Thyroid gland (tissue), 4 donors: ENCODE measurements around the gene NXPH4. TPM values are rescaled to one million over a fixed set of nuclear protein-coding genes. Genes with fewer than 3 reads are reported as not detected.

ENCODE experiments used
- DNase-seq, 2 donors: peaks; one replicate each; pipeline ENCODE4 v3.0.0-alpha.2; 2019
- H3K27ac ChIP-seq, 3 donors: fragments of 200-600 bp; sonication (generic); 1 replicate in 2 of 3; 2 replicates in 1 of 3; pipeline ENCODE4 v1.5.1; 2016 to 2019; ENCODE audit warnings: mild to moderate bottlenecking in 1 of 3, moderate library complexity in 1 of 3
- H3K27me3 ChIP-seq: fragments of 200-600 bp; sonication (generic); one replicate; pipeline ENCODE4 v1.5.1; 2019
- H3K36me3 ChIP-seq, 2 donors: fragments of 200-600 bp; sonication (generic); one replicate each; pipeline ENCODE4 v1.5.1; 2016 to 2019
- H3K4me1 ChIP-seq, 2 donors: fragments of 200-600 bp; sonication (generic); one replicate each; pipeline ENCODE4 v1.5.1; 2017 to 2019
- H3K4me3 ChIP-seq, 3 donors: fragments of 200-600 bp; sonication (generic); replicated peaks in 1 of 3; 1 replicate in 2 of 3; 2 replicates in 1 of 3; pipeline ENCODE4 v1.5.1; 2016; ENCODE audit warnings: mild to moderate bottlenecking in 1 of 3
- H3K9me3 ChIP-seq: fragments of 200-600 bp; sonication (generic); one replicate; pipeline ENCODE4 v1.5.1; 2017
- POLR2A ChIP-seq, 2 donors: fragments of 450-650 bp; IDR thresholded peaks; one replicate each; pipeline ENCODE4 v1.6.1; 2017; ENCODE audit warnings: antibody characterized with exemption in 2 of 2, mild to moderate bottlenecking in 2 of 2, moderate library complexity in 1 of 2
- WGBS, 2 donors: methylation state at CpG; one replicate each; pipeline ENCODE4 v1.1.5; 2017; 5-methylcytosine and 5-hydroxymethylcytosine counted together
- intact Hi-C: fragments of 100-400 bp; cut with DNase I; formaldehyde crosslinking; loops from one replicate; pipeline ENCODE4 v1.15.1; 2023
- total RNA-seq, 4 donors: library from RNA; depleted of rRNA; stranded (reverse); fragments of >200 nt; gene quantifications; one replicate each; pipeline ENCODE4 v1.2.3, GENCODE V29; 2016
- TF ChIP-seq, protein P1 (sequence below), 6 experiments: fragments of 200-600 bp in 3 of 6; fragments of 450-650 bp in 3 of 6; sonication (generic) in 3 of 6; IDR thresholded peaks; one replicate each; pipeline ENCODE4 v1.5.1; 2016 to 2019; ENCODE audit warnings: antibody characterized with exemption in 6 of 6, mild to moderate bottlenecking in 2 of 6, inconsistent platforms in 1 of 6, moderate library complexity in 1 of 6

NXPH4 gene
- total RNA-seq, 4 donors from 2014 or later: 0.27 TPM; not detected in 3

DNA sequence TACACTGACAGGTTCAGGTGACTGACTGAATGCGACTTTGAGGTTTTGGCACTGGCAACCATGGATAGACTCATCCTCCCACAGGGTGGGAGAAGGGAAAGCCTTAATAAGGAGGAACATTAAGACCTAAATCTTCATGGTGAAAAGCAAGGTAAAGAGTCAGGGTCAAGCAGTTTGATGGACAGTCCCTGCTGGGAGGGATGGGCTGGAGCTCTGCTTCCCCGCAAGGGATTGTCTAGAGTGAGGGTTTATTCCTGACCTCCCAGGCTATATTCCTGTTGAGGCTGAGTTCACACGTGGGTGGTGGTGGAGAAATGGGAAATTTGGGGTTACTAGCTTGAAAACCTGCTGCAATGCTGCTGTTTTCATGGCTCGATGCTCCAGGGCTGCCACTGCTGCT is 43.8 kb downstream of the NXPH4 start:
- TF ChIP-seq, protein P1, sequence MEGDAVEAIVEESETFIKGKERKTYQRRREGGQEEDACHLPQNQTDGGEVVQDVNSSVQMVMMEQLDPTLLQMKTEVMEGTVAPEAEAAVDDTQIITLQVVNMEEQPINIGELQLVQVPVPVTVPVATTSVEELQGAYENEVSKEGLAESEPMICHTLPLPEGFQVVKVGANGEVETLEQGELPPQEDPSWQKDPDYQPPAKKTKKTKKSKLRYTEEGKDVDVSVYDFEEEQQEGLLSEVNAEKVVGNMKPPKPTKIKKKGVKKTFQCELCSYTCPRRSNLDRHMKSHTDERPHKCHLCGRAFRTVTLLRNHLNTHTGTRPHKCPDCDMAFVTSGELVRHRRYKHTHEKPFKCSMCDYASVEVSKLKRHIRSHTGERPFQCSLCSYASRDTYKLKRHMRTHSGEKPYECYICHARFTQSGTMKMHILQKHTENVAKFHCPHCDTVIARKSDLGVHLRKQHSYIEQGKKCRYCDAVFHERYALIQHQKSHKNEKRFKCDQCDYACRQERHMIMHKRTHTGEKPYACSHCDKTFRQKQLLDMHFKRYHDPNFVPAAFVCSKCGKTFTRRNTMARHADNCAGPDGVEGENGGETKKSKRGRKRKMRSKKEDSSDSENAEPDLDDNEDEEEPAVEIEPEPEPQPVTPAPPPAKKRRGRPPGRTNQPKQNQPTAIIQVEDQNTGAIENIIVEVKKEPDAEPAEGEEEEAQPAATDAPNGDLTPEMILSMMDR (IDR thresholded peaks at IDR 0.05): no peak
- no peak for TF ChIP-seq POLR2A (IDR thresholded peaks at IDR 0.05)
- 82 to 87% methylated on average over 4 of the region's 4 CpGs for WGBS, 2 donors
- peaks cover 36 to 48% of the 10 kb centered on the region in 2 donors for H3K36me3 ChIP-seq

DNA sequence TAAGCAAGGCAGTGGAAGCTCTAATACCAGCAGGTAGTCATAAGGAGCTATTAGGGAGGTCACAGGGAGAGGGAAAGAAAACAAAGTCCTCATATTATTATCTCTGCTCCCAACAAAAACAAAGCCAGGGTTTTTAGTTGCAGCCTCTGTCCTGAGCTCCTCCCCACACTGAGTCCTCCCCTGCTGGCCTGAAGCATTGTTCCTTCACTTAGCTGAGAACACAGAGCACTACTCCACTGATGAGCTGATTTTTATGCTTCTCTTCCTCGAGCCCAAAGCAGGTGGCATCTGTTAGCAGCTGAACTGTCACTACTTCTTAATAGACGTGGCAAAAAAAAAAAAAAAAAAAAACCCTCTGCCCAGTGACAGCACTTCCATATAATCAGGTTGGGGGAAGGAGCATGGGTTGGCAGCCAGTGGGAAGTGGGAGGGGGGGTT is 44.9 kb downstream of the NXPH4 start:
- peaks cover 40 to 44% of the 10 kb centered on the region in 2 donors for H3K36me3 ChIP-seq
- WGBS, 2 donors: 53 to 66% methylated on average over 2 of the region's 2 CpGs
- no peak overlapping the region for H3K4me3 ChIP-seq
- no peak overlapping the region for H3K27ac ChIP-seq
- no peaks in the 10 kb centered on the region for H3K27me3 ChIP-seq
- H3K9me3 ChIP-seq: no peaks in the 10 kb centered on the region
- intact Hi-C loops: no loop called here
- no peak for DNase-seq
- no peaks in the 10 kb centered on the region for H3K4me1 ChIP-seq
- TF ChIP-seq, protein P1 (IDR thresholded peaks at IDR 0.05): no peak
- no peak for TF ChIP-seq POLR2A (IDR thresholded peaks at IDR 0.05)

More for the DNA sequence above, 43.8 kb downstream of the NXPH4 start:
- Histone ChIP-seq H3K4me3 (no peak overlapping the region), H3K9me3 (no peaks in the 10 kb centered on the region), H3K27ac (no peak overlapping the region), H3K27me3 (no peaks in the 10 kb centered on the region), H3K4me1 (no peaks in the 10 kb centered on the region)
- intact Hi-C loops: no loop called here
- DNase-seq: no peak

DNA sequence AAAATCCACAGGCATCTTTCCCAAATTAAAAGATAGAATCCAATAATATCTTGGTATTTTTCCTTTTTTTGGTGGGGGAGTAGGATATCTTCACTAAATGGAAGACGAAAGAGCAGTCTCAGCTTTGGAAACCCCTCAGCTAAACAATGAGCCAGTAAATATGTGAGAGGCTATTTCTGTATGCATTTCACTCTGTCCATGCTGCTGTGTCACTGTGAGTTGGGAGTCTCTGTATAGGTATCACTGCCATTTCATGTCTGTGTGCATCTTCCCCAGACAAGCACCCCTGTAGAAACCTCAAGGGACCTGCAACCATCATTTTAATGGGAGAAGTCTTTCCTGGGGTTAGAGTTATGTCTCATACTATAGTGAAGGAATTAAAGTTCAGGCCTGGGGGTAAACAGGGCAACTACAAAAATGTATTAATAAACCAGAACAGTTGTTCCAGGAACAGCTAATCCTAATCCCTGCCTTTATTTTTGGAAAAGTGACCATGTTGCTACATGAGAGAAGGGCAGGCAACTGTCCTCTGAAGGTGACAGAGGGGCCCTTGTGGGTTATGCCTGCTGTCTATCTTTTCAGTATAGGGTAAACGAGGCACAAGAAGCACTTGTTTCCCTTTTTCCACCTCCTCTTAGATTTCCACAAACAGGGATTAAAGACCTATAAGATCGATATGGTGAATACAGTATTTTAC is 45.7 kb downstream of the NXPH4 start:
- peaks cover 38 to 48% of the 10 kb centered on the region in 2 donors for H3K36me3 ChIP-seq
- intact Hi-C loops: no loop called here

DNA sequence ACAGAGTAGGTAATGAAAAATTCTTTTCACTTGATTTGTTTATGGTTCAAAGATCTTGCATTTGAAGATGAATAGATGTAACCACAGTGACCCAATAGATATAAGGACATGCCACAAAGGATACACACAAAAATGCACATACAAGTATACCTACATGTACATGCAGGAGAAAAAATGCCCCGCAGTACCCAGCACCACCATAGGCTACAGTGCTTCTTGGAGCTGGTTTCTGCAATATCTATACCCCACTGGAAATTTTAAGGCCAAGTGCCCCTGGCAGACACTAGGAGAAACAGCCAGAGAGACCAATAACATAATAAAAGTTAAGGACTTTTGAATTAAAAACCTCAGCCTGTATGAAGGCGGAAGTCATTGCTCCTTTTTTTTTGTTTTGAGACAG is 46.5 kb downstream of the NXPH4 start:
- 94 to 95% methylated on average over 2 of the region's 2 CpGs for WGBS, 2 donors
- Histone ChIP-seq H3K4me1 (no peaks in the 10 kb centered on the region), H3K27me3 (no peaks in the 10 kb centered on the region), H3K4me3 (no peak overlapping the region), H3K36me3 (peaks cover 38 to 45% of the 10 kb centered on the region in 2 donors), H3K9me3 (no peaks in the 10 kb centered on the region), H3K27ac (no peak overlapping the region)
- TF ChIP-seq, protein P1 (IDR thresholded peaks at IDR 0.05): no peak
- TF ChIP-seq POLR2A (IDR thresholded peaks at IDR 0.05): no peak
- intact Hi-C loops: no loop called here
- DNase-seq: no peak

More for the DNA sequence above, 45.7 kb downstream of the NXPH4 start:
- 89 to 92% methylated on average over 3 of the region's 3 CpGs for whole genome bisulfite sequencing, 2 donors
- Histone ChIP-seq H3K27me3 (no peaks in the 10 kb centered on the region), H3K27ac (no peak overlapping the region), H3K4me1 (no peaks in the 10 kb centered on the region), H3K4me3 (no peak overlapping the region), H3K9me3 (no peaks in the 10 kb centered on the region)
- no peak for TF ChIP-seq POLR2A (IDR thresholded peaks at IDR 0.05)
- TF ChIP-seq, protein P1 (IDR thresholded peaks at IDR 0.05): no peak
- DNase-seq: no peak

DNA sequence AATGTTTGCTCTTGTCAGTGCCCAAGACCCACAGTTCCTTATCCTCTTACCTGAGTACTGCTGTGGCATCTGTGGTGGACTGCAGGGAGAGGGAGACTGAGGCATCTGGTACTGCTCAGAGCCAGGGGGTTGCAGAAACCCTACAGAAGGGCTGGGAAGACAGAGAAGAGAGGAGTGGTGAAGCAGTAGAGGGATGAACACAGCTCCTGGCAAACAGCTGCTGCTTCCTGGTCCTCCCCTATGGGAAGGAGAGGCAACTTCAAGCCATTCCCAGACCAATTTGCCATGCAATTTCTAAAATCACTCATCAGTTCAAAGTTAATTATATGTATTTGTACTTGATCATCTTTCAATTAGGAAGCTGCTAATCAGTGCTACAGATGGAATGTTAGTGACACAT is 50.1 kb downstream of the NXPH4 start:
- intact Hi-C loops: loop anchor here (5.0 kb wide), 1 partner anchor 186 kb away; no protein-coding TSS in a partner anchor
- Histone ChIP-seq H3K9me3 (no peaks in the 10 kb centered on the region), H3K4me1 (no peaks in the 10 kb centered on the region), H3K36me3 (peaks cover 37 to 45% of the 10 kb centered on the region in 2 donors), H3K4me3 (no peak overlapping the region), H3K27ac (no peak overlapping the region), H3K27me3 (no peaks in the 10 kb centered on the region)
- TF ChIP-seq, protein P1 (IDR thresholded peaks at IDR 0.05): no peak
- TF ChIP-seq POLR2A (IDR thresholded peaks at IDR 0.05): no peak
- DNase-seq: no peak
